ENCODE results near the gene NINJ1.

NINJ1 gene

GRCh38 chr9:93099551-93100275 is 34.3 kb downstream of the NINJ1 start:
- no peak for DNase-seq

GRCh38 chr9:93098236-93098946 is 35.7 kb downstream of the NINJ1 start:
- DNase-seq = peak; percentile 82

- DNase-seq = no peak
Measured at GRCh38 chr9:93097511-93098201, 36.4 kb downstream of the NINJ1 start.

- DNase-seq = no peak
Measured at GRCh38 chr9:93096811-93097382, 37.2 kb downstream of the NINJ1 start.

GRCh38 chr9:93096131-93096802 is 37.8 kb downstream of the NINJ1 start, which contains the start of gene CARD19:
Gene CARD19, plus strand, starts transcription at chr9:93096217. Its CDS starts 129 bp downstream, at chr9:93096346.
- DNase-seq = peak; percentile 47

GRCh38 chr9:93095205-93096130 is 38.6 kb downstream of the NINJ1 start:
- DNase-seq = peak; percentile 100

GRCh38 chr9:93094658-93095204 is 39.3 kb downstream of the NINJ1 start:
- no peak for DNase-seq

GRCh38 chr9:93093877-93094657 is 40.0 kb downstream of the NINJ1 start:
- no peak for DNase-seq

- peak; percentile 52 for DNase-seq
Measured at GRCh38 chr9:93093127-93093876, 40.7 kb downstream of the NINJ1 start.

GRCh38 chr9:93092251-93092991 is 41.6 kb downstream of the NINJ1 start:
- no peak for DNase-seq

- peak; percentile 89 for DNase-seq
Measured at GRCh38 chr9:93091453-93092081, 42.5 kb downstream of the NINJ1 start.

GRCh38 chr9:93091056-93091452 is 43.0 kb downstream of the NINJ1 start:
- no peak for DNase-seq

GRCh38 chr9:93090091-93090655 is 43.9 kb downstream of the NINJ1 start:
- DNase-seq = no peak

- no peak for DNase-seq
Measured at GRCh38 chr9:93089481-93089991, 44.5 kb downstream of the NINJ1 start.

GRCh38 chr9:93089024-93089423 is 45.0 kb downstream of the NINJ1 start:
- DNase-seq = no peak

GRCh38 chr9:93088656-93089015 is 45.4 kb downstream of the NINJ1 start:
- DNase-seq = no peak

GRCh38 chr9:93087971-93088655 is 45.9 kb downstream of the NINJ1 start:
- no peak for DNase-seq

All from activated CD4-positive, alpha-beta T cell treated with anti-CD3 and anti-CD28 coated beads, Interleukin-2, amount 50 U/mL, for 16 hours (primary cell).